Thyroid gland (tissue), 4 donors: ENCODE results near the gene PGS1.

Experiments
- CTCF ChIP-seq, 6 experiments: fragments of 200-600 bp in 3 of 6; fragments of 450-650 bp in 3 of 6; sonication (generic) in 3 of 6; IDR thresholded peaks; one replicate each; pipeline ENCODE4 v1.5.1; 2016 to 2019; ENCODE audit warnings: antibody characterized with exemption in 6 of 6, mild to moderate bottlenecking in 2 of 6, inconsistent platforms in 1 of 6, moderate library complexity in 1 of 6
- POLR2A ChIP-seq, 2 donors: fragments of 450-650 bp; IDR thresholded peaks; one replicate each; pipeline ENCODE4 v1.6.1; 2017; ENCODE audit warnings: antibody characterized with exemption in 2 of 2, mild to moderate bottlenecking in 2 of 2, moderate library complexity in 1 of 2

GRCh38 chr17:78359997-78360370, 18.5 kb upstream of the PGS1 start, which contains the start of gene SOCS3:
- TF ChIP-seq POLR2A (IDR thresholded peaks at IDR 0.05) (peak; percentile 90 to 92), CTCF (IDR thresholded peaks at IDR 0.05) (no peak)
